ENCODE results near the gene PLA2G15.

DNA sequence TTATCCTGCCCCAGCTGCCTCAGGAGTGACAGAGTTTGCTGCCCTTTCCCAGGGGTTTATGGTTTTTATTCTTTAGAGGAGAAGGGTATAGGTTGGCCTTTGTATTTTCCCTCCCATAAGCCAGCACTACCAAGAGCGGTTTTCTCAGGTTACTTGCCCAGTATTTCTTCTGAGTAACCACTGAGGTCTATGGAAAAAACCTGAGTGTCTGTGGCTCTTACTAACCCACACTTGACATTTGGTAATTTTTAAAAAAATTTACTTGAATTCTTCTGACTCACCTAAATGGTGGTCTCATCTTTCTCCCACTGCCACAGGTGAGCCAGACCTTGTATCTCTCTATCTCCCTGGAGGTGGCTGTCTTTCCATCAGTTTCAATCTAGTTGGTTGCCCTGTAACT, 25.2 kb downstream of the PLA2G15 start:
- TF ChIP-seq, protein P1, sequence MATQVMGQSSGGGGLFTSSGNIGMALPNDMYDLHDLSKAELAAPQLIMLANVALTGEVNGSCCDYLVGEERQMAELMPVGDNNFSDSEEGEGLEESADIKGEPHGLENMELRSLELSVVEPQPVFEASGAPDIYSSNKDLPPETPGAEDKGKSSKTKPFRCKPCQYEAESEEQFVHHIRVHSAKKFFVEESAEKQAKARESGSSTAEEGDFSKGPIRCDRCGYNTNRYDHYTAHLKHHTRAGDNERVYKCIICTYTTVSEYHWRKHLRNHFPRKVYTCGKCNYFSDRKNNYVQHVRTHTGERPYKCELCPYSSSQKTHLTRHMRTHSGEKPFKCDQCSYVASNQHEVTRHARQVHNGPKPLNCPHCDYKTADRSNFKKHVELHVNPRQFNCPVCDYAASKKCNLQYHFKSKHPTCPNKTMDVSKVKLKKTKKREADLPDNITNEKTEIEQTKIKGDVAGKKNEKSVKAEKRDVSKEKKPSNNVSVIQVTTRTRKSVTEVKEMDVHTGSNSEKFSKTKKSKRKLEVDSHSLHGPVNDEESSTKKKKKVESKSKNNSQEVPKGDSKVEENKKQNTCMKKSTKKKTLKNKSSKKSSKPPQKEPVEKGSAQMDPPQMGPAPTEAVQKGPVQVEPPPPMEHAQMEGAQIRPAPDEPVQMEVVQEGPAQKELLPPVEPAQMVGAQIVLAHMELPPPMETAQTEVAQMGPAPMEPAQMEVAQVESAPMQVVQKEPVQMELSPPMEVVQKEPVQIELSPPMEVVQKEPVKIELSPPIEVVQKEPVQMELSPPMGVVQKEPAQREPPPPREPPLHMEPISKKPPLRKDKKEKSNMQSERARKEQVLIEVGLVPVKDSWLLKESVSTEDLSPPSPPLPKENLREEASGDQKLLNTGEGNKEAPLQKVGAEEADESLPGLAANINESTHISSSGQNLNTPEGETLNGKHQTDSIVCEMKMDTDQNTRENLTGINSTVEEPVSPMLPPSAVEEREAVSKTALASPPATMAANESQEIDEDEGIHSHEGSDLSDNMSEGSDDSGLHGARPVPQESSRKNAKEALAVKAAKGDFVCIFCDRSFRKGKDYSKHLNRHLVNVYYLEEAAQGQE (IDR thresholded peaks at IDR 0.05; ENCODE audit: insufficient replicate concordance, low read depth): no peak
- no peak for TF ChIP-seq CTCF (IDR thresholded peaks at IDR 0.05; ENCODE audit: insufficient read depth, low read length)
- no peak for TF ChIP-seq POLR2AphosphoS5 (IDR thresholded peaks at IDR 0.05; ENCODE audit: low read depth)
- no peak for TF ChIP-seq SPI1 (IDR thresholded peaks at IDR 0.05; ENCODE audit: borderline replicate concordance, low read depth)
